Calu3 (cell line): Measurements from ENCODE around the gene RNF44. TPM values are rescaled to one million over a fixed set of nuclear protein-coding genes. Genes with fewer than 3 reads are reported as not detected.

ENCODE experiments used
- BruUV-seq: library from RNA; stranded (reverse); fragments of 400-500 nt; replicated peaks from 2 replicates; lab custom pipeline; 2021; lab: Mats Ljungman, UMichigan
- CTCF ChIA-PET: fragments of 300-600 bp; sonication (Branson Sonifier 250); formaldehyde crosslinking; loops from one replicate; lab custom pipeline; 2022; ENCODE audit warnings: antibody characterized with exemption; lab: Charles Lee
- DNase-seq: peaks from one replicate; pipeline ENCODE4 v3.0.0; 2022
- H3K27ac Mint-ChIP-seq: one replicate; pipeline ENCODE4 v1.8.0; 2022; ENCODE audit warnings: mixed read lengths; ENCODE audit not compliant: unreplicated experiment
- H3K27me3 Mint-ChIP-seq: one replicate; pipeline ENCODE4 v1.8.0; 2022; ENCODE audit warnings: mixed read lengths; ENCODE audit not compliant: unreplicated experiment
- H3K36me3 Mint-ChIP-seq: one replicate; pipeline ENCODE4 v1.8.0; 2022; ENCODE audit warnings: mild to moderate bottlenecking, moderate library complexity, mixed read lengths; ENCODE audit not compliant: insufficient read depth, unreplicated experiment
- H3K4me1 Mint-ChIP-seq: one replicate; pipeline ENCODE4 v1.8.0; 2022; ENCODE audit warnings: mild to moderate bottlenecking, low read depth, mixed read lengths; ENCODE audit not compliant: unreplicated experiment
- H3K4me3 Mint-ChIP-seq: one replicate; pipeline ENCODE4 v1.8.0; 2022; ENCODE audit warnings: mild to moderate bottlenecking, low read depth, moderate library complexity, mixed read lengths; ENCODE audit not compliant: unreplicated experiment
- H3K9me3 Mint-ChIP-seq: one replicate; pipeline ENCODE4 v1.8.0; 2022; ENCODE audit warnings: low read depth, mixed read lengths; ENCODE audit not compliant: unreplicated experiment
- intact Hi-C: fragments of 100-400 bp; cut with micrococcal nuclease; formaldehyde crosslinking; loops from one replicate; pipeline ENCODE4 v1.10.0; 2022; ENCODE audit not compliant: unreplicated experiment
- total RNA-seq: library from RNA; stranded (reverse); gene quantifications from 2 replicates; pipeline ENCODE4 v1.2.3, GENCODE V29; 2022
- TF ChIP-seq, protein P1 (sequence below): fragments of 200-600 bp; IDR thresholded peaks from one replicate; pipeline ENCODE4 v1.8.0; 2022; ENCODE audit warnings: antibody characterized with exemption; ENCODE audit not compliant: unreplicated experiment

The RNF44 gene
- total RNA-seq, 1 experiment from 2014 or later = 82.3 TPM

DNA sequence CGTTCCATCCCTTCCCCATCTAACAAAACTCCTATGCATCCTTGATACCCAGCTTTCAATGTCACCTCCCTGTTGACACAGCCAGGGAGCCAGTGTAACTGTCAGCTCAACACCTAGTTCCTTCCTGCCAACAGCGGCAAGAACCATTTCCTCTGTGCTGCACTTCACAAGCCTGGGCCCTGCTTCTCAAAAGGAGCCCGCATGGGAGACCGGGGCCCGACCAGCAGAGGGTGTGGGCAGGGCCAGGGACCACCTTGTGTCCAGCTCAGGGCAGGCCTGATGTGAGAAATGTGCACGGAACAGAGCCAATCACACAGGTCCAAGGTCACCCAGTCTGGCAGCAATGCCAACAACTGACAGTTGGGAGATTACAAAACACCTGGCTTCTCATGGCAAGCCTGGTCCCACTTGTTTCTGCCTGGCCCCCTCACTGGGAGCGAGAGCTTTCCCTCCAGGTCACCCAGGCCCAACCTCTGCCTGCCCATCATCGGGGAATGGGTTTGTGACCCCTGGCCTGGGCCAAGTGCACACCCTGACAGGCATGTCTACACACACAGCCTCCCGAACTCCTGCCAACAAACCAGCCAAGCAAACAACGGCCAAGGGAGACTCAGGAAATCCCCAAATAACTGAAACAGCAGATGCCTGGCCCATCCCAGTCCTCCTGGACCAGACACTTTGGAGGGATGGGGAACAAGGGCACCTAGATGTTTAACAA, 3.1 kb downstream of the RNF44 start:
- CTCF ChIA-PET = interaction anchor here (0.6 to 0.7 kb wide), 2 partner anchors 10 to 65 kb away, joined by 3 read pairs; no protein-coding TSS in a partner anchor
- intact Hi-C loops = no loop called here
- Mint-ChIP-seq H3K4me3 (peak overlapping the region; percentile 96), H3K36me3 (peaks cover 39% of the 10 kb centered on the region), H3K9me3 (no peaks in the 10 kb centered on the region), H3K4me1 (peaks cover 46% of the 10 kb centered on the region), H3K27me3 (no peaks in the 10 kb centered on the region), H3K27ac (peak overlapping the region; percentile 57)
- no TSS peak for BruUV-seq
- TF ChIP-seq, protein P1, sequence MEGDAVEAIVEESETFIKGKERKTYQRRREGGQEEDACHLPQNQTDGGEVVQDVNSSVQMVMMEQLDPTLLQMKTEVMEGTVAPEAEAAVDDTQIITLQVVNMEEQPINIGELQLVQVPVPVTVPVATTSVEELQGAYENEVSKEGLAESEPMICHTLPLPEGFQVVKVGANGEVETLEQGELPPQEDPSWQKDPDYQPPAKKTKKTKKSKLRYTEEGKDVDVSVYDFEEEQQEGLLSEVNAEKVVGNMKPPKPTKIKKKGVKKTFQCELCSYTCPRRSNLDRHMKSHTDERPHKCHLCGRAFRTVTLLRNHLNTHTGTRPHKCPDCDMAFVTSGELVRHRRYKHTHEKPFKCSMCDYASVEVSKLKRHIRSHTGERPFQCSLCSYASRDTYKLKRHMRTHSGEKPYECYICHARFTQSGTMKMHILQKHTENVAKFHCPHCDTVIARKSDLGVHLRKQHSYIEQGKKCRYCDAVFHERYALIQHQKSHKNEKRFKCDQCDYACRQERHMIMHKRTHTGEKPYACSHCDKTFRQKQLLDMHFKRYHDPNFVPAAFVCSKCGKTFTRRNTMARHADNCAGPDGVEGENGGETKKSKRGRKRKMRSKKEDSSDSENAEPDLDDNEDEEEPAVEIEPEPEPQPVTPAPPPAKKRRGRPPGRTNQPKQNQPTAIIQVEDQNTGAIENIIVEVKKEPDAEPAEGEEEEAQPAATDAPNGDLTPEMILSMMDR = no peak
- no peak for DNase-seq

- H3K27ac Mint-ChIP-seq = no peak overlapping the region
- peaks cover 39% of the 10 kb centered on the region for H3K36me3 Mint-ChIP-seq
- CTCF ChIA-PET = interaction anchor here (0.6 kb wide), 1 partner anchor 65 kb away, joined by 3 read pairs; no protein-coding TSS in a partner anchor
Observed at GRCh38 chr5:176533390-176533789, 3.8 kb downstream of the RNF44 start.

GRCh38 chr5:176532795-176533194, 4.4 kb downstream of the RNF44 start:
- Mint-ChIP-seq H3K36me3 (peaks cover 39% of the 10 kb centered on the region), H3K27me3 (no peaks in the 10 kb centered on the region), H3K4me3 (no peak overlapping the region), H3K9me3 (no peaks in the 10 kb centered on the region), H3K27ac (no peak overlapping the region), H3K4me1 (peaks cover 33% of the 10 kb centered on the region)
- intact Hi-C loops = no loop called here
- CTCF ChIA-PET = interaction anchor here (0.6 kb wide), 2 partner anchors 81 to 140 kb away, joined by 3 to 7 read pairs; no protein-coding TSS in a partner anchor
- no peak for DNase-seq
- TF ChIP-seq, protein P1 = no peak
- BruUV-seq = no TSS peak

More at GRCh38 chr5:176533390-176533789, 3.8 kb downstream of the RNF44 start:
- intact Hi-C loops = no loop called here
- no TSS peak for BruUV-seq
- Mint-ChIP-seq H3K9me3 (no peaks in the 10 kb centered on the region), H3K27me3 (no peaks in the 10 kb centered on the region), H3K4me1 (peaks cover 39% of the 10 kb centered on the region), H3K4me3 (no peak overlapping the region)
- TF ChIP-seq, protein P1 = no peak
- no peak for DNase-seq

- H3K27me3 Mint-ChIP-seq = no peaks in the 10 kb centered on the region
- CTCF ChIA-PET = no interaction called here
- intact Hi-C loops = no loop called here
- BruUV-seq = no TSS peak
- no peaks in the 10 kb centered on the region for H3K9me3 Mint-ChIP-seq
- TF ChIP-seq, protein P1 = no peak
- H3K27ac Mint-ChIP-seq = no peak overlapping the region
- DNase-seq = no peak
- peaks cover 30% of the 10 kb centered on the region for H3K4me1 Mint-ChIP-seq
- H3K36me3 Mint-ChIP-seq = peaks cover 34% of the 10 kb centered on the region
- H3K4me3 Mint-ChIP-seq = no peak overlapping the region
Observed at GRCh38 chr5:176531902-176532493, 5.2 kb downstream of the RNF44 start.
